ENCODE data around the gene PTK7.
"Not testable (repeated sequence)": the region's sequence is repeated elsewhere in the genome, so short reads cannot be mapped to it uniquely, and the experiment has no call there.

Gene PTK7

GRCh38 chr6:43088654-43089056 is 12.5 kb downstream of the PTK7 start:
- no peak for DNase-seq

- DNase-seq: no peak
Observed at GRCh38 chr6:43089467-43089866, 13.4 kb downstream of the PTK7 start.

GRCh38 chr6:43089874-43090558 is 13.9 kb downstream of the PTK7 start:
- DNase-seq: no peak

DNA sequence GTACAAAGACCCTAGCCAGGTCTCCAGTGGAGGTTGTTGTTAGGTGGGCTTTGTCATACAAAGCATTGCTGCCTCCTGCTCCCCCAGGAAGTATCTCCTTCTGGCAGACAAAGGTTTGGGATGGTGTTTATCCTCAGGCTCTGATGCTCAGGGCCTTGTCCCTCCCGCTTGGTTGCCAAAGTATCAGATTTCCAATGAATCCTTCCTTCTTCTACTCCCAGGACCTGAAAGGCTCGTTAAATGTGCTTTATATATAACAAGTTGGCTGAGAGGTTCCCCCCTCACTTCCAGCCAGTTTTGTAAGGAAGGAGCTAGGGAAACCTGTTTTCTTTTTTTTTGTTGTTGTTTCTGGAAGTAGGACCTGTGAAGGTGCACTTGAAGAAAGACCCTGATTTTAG is 14.4 kb downstream of the PTK7 start:
- DNase-seq: no peak

DNA sequence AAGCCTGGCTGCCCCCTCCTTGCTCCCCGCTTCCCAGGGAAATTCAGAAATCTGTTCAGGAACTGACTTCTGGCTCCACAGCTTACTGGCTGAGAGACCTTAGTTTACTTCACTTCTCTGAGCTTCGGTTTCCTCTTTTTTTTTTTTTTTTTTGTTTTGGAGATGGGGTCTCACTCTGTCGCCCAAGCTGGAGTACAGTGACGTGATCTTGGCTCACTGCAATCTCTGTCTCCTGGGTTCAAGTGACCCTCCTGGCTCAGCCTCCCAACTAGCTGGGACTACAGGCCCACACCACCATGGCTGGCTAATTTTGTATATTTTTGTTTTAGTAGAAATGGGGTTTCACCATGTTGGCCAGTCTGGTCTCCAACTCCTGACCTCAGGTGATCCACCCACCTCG is 14.9 kb downstream of the PTK7 start:
- DNase-seq: no peak

GRCh38 chr6:43091436-43091991 is 15.4 kb downstream of the PTK7 start:
- DNase-seq: no peak

- no peak for DNase-seq
Observed at GRCh38 chr6:43092635-43093034, 16.5 kb downstream of the PTK7 start.

DNA sequence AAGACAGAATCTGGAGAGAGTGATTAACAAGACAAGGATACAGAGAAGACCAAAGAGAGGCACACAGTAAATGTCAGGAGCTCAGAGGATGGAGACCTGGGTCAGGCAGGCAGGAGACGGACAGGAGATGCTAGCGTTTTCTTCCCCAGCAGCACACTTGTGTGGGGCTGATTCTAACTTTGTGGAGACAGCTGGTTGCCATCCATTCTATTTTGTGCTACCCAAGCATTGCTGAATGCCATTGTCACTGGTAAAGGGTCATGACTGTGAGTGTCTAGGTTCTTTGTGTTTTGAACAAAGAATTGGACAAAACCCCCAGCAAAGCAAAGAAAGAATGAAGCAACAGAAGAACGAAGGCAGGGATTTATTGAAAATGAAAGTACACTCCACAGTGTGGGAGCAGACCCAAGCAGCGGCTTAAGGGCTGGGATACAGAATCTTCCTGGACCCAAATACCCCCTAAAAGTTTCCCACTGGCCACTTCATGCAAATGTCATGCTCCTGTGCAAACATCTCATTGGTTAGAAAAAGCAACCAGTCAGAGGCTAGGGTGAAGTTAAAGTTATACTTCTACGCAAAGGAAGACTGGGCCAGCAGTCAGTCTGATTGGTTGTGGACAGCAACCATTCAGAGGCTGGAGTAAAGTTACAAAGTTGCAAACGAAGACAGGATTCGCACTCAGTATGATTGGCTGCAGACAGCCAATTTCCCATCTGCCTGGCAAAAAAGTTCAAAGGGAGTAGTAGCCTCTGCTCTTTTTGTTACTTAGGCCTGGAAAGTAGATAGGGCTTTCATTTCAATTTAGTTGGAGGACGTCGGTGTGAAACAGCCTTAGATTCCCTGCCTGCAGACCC is 17.5 kb downstream of the PTK7 start:
- no peak for DNase-seq

- DNase-seq: no peak
Observed at GRCh38 chr6:43095939-43096338, 19.8 kb downstream of the PTK7 start.

- DNase-seq: no peak
Observed at GRCh38 chr6:43096451-43097097, 20.5 kb downstream of the PTK7 start.

- DNase-seq: no peak
Observed at GRCh38 chr6:43097098-43097489, 21.0 kb downstream of the PTK7 start.

DNA sequence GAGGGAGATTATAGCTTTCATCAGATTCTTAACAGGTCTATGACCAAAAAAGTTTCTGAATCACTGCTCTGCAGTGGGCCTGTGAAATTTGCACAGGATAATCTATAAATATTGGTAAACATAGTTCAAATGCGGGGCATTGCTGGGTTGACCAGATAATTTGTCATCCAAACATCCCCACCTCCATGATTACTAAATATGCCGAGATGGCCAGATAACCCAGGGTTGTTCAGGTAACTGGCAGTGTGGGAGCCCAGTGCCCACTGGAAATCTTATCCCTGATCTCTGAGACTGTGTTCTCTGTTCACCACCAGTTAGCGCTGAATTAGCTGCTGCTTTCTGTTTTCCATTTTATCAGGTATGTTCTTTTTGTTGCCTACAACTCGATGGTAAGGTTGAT is 21.4 kb downstream of the PTK7 start:
- DNase-seq: no peak

DNA sequence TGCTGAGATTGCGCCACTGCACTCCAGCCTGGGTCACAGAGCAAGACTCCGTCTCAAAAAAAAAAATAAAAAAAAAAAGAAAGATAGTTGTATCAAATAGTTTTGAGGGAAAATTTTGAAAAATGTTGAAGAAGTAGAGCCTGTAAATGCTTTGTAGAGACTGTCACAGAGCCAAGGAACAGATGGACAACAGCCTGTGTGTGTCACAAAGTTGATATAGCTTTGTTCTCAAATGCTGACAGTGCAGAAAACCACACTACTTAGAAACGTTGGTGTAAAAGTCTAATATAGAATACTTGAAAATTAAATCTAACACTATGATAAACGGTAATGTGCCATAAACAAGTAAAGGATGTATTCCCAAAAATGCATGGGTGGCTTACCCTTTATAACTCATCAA is 25.4 kb downstream of the PTK7 start:
- no peak for DNase-seq

- no peak for DNase-seq
Observed at GRCh38 chr6:43103253-43103876, 27.3 kb downstream of the PTK7 start.

DNA sequence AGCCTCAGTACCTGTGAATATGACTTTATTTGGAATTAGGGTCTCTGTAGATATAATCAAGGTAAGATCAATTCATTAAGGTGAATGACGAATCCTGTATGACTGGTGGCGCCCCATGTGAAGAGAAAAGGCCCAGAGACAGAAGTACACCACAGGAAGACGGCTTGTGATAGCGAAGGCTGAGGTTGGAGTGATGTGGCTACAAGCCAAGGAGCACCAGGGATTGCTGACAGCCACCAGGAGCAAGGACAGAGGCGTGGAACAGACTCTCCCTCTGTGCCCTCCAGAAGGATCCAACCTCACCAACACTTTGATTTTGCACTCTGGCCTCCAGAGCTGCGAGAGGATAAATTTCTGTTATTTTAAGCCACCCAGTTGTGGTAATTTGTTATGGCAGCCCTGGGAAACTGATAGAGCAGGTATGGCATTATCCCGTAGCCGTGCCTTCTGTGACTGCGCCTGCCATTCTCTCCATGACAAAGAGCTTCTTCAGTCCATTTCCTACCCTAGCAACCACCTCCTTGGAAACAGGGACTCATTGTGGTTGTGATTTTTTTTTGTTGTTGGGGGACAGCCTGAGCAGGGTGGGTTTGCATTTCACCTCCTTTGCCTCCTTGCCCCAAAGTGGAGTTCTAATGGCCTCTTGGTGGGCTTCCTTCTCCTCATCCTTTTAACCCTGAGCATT is 29.6 kb downstream of the PTK7 start:
- no peak for DNase-seq

DNA sequence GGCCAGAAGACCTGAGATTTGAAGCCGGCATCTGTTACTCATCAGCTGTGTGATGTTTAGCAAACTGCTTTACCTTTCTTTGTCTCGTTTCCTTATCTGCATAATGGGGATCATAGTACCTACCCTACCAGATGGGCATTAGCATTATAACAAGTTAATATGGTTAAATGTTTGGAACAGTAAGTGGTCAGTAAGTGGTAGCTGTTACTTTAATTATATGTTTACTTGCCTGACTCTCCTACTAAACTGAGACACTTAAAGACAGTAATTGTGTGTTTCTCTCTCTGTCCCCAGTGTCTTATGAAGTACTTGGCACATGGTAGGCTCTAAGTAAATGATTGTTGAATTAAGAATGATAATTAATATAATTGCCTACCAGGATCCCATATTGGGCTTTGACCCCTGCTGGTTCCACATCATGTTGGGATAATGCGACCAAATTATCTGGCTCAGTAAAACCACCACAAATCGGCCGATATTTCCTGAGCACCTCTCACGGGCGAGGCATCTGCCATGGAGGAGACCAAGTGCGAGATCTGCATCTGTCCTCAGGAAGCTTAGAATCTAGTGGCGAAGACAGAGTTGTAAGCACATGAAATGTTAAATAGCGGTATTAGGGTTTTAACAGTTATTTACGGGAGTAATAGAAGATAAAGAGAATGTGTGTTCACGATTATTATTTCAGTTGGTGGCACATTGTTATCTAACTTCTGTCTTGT is 31.4 kb downstream of the PTK7 start:
- no peak for DNase-seq

DNA sequence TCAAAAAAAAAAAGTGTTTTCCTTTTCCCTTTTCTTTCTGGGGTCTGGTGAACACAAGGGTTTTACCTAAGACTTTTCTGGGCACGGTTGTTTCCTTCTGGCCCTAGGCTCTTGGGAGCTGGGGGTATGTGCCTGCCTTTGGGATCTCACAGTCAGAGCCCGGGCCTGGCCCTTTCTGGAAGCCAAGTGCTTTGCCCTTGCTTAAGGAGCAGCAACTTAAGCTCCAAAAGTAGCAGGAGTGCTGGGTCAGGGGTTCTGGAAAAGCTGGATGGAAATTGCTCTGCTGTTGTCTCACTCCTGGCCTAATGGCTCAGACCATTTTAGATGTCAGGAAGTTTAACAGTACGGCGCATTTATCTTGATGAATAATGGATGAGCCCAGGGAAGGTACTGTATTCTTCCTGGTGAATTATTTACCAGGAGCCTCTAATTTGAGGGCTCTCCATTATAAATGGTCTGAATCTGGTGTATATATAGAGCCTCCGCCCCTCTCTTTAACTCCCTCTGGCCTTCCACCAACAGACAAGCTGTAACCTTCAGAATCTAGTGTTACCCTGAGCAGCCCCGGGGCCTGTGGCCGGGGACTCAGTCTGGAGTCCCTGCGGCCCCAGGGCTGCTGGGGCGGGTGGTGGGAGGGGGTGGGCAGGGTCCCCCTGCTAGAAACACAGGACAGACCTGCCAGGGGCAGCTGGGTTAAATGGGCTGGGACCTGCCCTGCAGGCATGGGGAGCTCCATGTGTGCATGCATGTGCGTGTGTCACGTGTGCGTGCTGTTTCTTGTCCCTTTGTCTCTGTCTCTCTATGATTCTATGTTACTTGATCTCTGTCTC is 37.5 kb downstream of the PTK7 start:
- DNase-seq: no peak

- DNase-seq: no peak
Observed at GRCh38 chr6:43115365-43115764, 39.3 kb downstream of the PTK7 start.

GRCh38 chr6:43117466-43117865 is 41.4 kb downstream of the PTK7 start:
- not testable (repeated sequence) for DNase-seq

DNA sequence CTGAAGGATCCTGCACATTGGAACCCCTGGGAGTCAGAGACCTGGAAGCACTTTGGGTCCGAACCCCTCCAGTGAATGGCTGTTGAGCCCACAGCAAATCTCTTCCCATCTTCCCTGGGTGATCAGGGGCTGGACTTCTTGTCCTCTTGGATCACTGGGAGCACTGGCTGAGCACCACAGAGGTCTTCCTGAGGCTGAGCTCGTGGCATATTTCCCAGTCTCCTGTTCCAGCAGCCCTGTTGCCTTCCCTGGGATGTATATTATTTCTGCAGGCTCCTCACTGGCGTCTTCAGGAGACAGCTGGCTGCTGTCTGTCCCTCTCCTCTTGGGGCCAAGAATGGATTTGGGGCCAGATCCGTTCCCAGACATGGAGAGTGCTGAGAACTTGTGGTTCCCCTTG is 43.4 kb downstream of the PTK7 start:
- DNase-seq: no peak
